WERI-Rb-1 (cell line): Measurements from ENCODE around the gene TFF3.

ENCODE experiments used
- DNase-seq: peaks from one replicate; pipeline ENCODE4 v3.0.0-alpha.2; 2020
- H3K27ac ChIP-seq: fragments of 250-450 bp; sonication (Bioruptor Pico); 2 replicates; pipeline ENCODE4 v1.5.1; 2020; ENCODE audit warnings: mild to moderate bottlenecking, moderate library complexity
- H3K27me3 ChIP-seq: fragments of 250-450 bp; sonication (Bioruptor Pico); 2 replicates; pipeline ENCODE4 v1.5.1; 2021; ENCODE audit warnings: mild to moderate bottlenecking, low read depth, moderate library complexity; ENCODE audit not compliant: insufficient read depth, severe bottlenecking
- H3K36me3 ChIP-seq: fragments of 250-450 bp; sonication (Bioruptor Pico); 2 replicates; pipeline ENCODE4 v1.5.1; 2020; ENCODE audit warnings: mild to moderate bottlenecking, moderate library complexity
- H3K4me3 ChIP-seq: 2 replicates; pipeline ENCODE4 v1.5.1; 2011; ENCODE audit warnings: low read depth, mild to moderate bottlenecking, control low read depth, low read length
- H3K9me3 ChIP-seq: fragments of 250-450 bp; sonication (Bioruptor Pico); 2 replicates; pipeline ENCODE4 v1.5.1; 2021; ENCODE audit warnings: mild to moderate bottlenecking, moderate library complexity; ENCODE audit not compliant: severe bottlenecking
- TF ChIP-seq, protein P1 (sequence below): IDR thresholded peaks from 2 replicates; pipeline ENCODE4 v1.5.1; 2011; ENCODE audit warnings: low read depth, mild to moderate bottlenecking, control low read depth, inconsistent platforms, low read length

Gene TFF3

GRCh38 chr21:42280356-42281180, 34.6 kb downstream of the TFF3 start:
- H3K27me3 ChIP-seq: no peaks in the 10 kb centered on the region
- DNase-seq: no peak
- TF ChIP-seq, protein P1, sequence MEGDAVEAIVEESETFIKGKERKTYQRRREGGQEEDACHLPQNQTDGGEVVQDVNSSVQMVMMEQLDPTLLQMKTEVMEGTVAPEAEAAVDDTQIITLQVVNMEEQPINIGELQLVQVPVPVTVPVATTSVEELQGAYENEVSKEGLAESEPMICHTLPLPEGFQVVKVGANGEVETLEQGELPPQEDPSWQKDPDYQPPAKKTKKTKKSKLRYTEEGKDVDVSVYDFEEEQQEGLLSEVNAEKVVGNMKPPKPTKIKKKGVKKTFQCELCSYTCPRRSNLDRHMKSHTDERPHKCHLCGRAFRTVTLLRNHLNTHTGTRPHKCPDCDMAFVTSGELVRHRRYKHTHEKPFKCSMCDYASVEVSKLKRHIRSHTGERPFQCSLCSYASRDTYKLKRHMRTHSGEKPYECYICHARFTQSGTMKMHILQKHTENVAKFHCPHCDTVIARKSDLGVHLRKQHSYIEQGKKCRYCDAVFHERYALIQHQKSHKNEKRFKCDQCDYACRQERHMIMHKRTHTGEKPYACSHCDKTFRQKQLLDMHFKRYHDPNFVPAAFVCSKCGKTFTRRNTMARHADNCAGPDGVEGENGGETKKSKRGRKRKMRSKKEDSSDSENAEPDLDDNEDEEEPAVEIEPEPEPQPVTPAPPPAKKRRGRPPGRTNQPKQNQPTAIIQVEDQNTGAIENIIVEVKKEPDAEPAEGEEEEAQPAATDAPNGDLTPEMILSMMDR: no peak
- no peak overlapping the region for H3K27ac ChIP-seq
- peaks cover 15% of the 10 kb centered on the region for H3K36me3 ChIP-seq
- no peak overlapping the region for H3K4me3 ChIP-seq
- no peaks in the 10 kb centered on the region for H3K9me3 ChIP-seq

- Histone ChIP-seq H3K27me3 (no peaks in the 10 kb centered on the region), H3K36me3 (peaks cover 14% of the 10 kb centered on the region), H3K9me3 (no peaks in the 10 kb centered on the region), H3K27ac (no peak overlapping the region), H3K4me3 (no peak overlapping the region)
- DNase-seq: no peak
- TF ChIP-seq, protein P1: no peak
These were observed 35.3 kb downstream of the TFF3 start for GRCh38 chr21:42279888-42280287.

- Histone ChIP-seq H3K36me3 (peaks cover 13% of the 10 kb centered on the region), H3K9me3 (no peaks in the 10 kb centered on the region), H3K4me3 (no peak overlapping the region), H3K27ac (no peak overlapping the region), H3K27me3 (no peaks in the 10 kb centered on the region)
- TF ChIP-seq, protein P1: no peak
- no peak for DNase-seq
These were observed 35.8 kb downstream of the TFF3 start for GRCh38 chr21:42279341-42279871.

DNA sequence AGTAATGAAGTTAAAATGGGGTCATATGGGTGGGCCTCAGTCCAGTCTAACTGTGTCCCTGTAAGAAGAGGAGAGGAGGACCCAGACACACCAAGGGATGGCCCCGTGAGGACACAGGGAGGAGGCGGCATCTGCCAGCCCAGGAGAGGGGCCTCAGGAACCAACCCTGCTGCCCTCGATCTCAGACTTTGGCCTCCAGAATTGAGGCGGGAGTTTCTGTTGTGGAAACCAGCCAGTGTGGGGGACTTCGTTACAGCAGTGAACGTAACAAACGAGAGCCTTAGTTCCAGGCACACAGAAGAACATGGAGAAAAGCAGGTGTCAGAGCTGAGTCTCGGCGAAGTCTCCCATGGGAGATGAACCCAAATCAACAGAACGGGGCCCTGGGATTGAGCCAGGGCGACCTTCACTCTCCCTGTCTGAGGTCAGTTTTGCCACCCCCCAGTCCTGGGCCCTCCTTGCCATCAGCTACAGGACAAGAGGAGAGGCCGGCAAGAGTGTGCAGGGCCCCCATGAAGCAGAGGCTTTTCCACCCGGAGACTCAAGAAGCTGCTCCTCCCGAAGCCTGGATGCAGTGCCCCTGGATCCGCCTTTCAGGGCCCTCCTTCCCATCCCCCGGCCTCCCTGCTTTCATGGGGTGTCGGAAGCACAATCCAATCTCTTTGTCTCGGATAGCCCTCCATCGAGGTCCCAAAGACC, 36.6 kb downstream of the TFF3 start:
- Histone ChIP-seq H3K36me3 (peaks cover 16% of the 10 kb centered on the region), H3K27me3 (no peaks in the 10 kb centered on the region), H3K4me3 (no peak overlapping the region), H3K27ac (no peak overlapping the region), H3K9me3 (no peaks in the 10 kb centered on the region)
- no peak for DNase-seq
- TF ChIP-seq, protein P1: no peak

GRCh38 chr21:42277593-42277992, 37.6 kb downstream of the TFF3 start:
- no peak for DNase-seq
- TF ChIP-seq, protein P1: no peak

More at GRCh38 chr21:42277593-42277992, 37.6 kb downstream of the TFF3 start:
- H3K36me3 ChIP-seq: peaks cover 18% of the 10 kb centered on the region
- no peak overlapping the region for H3K4me3 ChIP-seq
- no peaks in the 10 kb centered on the region for H3K27me3 ChIP-seq
- H3K27ac ChIP-seq: no peak overlapping the region
- no peaks in the 10 kb centered on the region for H3K9me3 ChIP-seq
